Loucy (cell line): ENCODE data around the gene ABCF2.

Experiments
- H2AFZ ChIP-seq: fragments of 200-600 bp; sonication (generic); 2 replicates; pipeline ENCODE4 v1.6.0; 2016; ENCODE audit warnings: antibody characterized with exemption, mild to moderate bottlenecking, low read length, moderate library complexity
- H3F3A ChIP-seq: fragments of 200-600 bp; 2 replicates; pipeline ENCODE4 v1.6.0; 2016; ENCODE audit warnings: antibody characterized with exemption, low read depth, mild to moderate bottlenecking
- H3K27me3 ChIP-seq: fragments of 200-600 bp; sonication (generic); 2 replicates; pipeline ENCODE4 v1.6.1; 2014; ENCODE audit warnings: low read length, mild to moderate bottlenecking; ENCODE audit not compliant: insufficient read depth, poor library complexity, severe bottlenecking
- H3K36me3 ChIP-seq: fragments of 200-600 bp; sonication (generic); 2 replicates; pipeline ENCODE4 v1.6.1; 2016; ENCODE audit warnings: low read length; ENCODE audit not compliant: insufficient read depth
- H3K4me1 ChIP-seq: fragments of 200-600 bp; sonication (generic); 2 replicates; pipeline ENCODE4 v1.5.1; 2014; ENCODE audit warnings: low read length, mild to moderate bottlenecking; ENCODE audit not compliant: insufficient read depth, poor library complexity, severe bottlenecking
- H3K4me2 ChIP-seq: fragments of 200-600 bp; sonication (generic); 2 replicates; pipeline ENCODE4 v1.6.0; 2014; ENCODE audit warnings: antibody characterized with exemption, low read length, low read depth, mild to moderate bottlenecking; ENCODE audit not compliant: poor library complexity, severe bottlenecking
- H3K4me3 ChIP-seq: fragments of 200-600 bp; sonication (generic); 2 replicates; pipeline ENCODE4 v1.5.1; 2014; ENCODE audit warnings: low read length, mild to moderate bottlenecking, mixed read lengths; ENCODE audit not compliant: poor library complexity, severe bottlenecking
- H3K79me2 ChIP-seq: fragments of 200-600 bp; sonication (generic); 2 replicates; pipeline ENCODE4 v1.6.1; 2014; ENCODE audit warnings: low read length; ENCODE audit not compliant: insufficient read depth
- H3K9ac ChIP-seq: fragments of 200-600 bp; sonication (generic); 2 replicates; pipeline ENCODE4 v1.6.0; 2014; ENCODE audit warnings: mild to moderate bottlenecking, low read depth, low read length, moderate library complexity; ENCODE audit not compliant: poor library complexity, severe bottlenecking
- H3K9me2 ChIP-seq: fragments of 200-600 bp; sonication (generic); replicated peaks from 2 replicates; pipeline ENCODE4 v1.6.1; 2016; ENCODE audit warnings: low read depth, low read length, mixed read lengths
- H3K9me3 ChIP-seq: fragments of 200-600 bp; sonication (generic); 2 replicates; pipeline ENCODE4 v1.6.1; 2014; ENCODE audit warnings: mild to moderate bottlenecking, antibody characterized with exemption, low read length, low read depth; ENCODE audit not compliant: insufficient read depth
- H4K20me1 ChIP-seq: fragments of 200-600 bp; sonication (generic); 2 replicates; pipeline ENCODE4 v1.6.0; 2014; ENCODE audit warnings: antibody characterized with exemption, low read length, mild to moderate bottlenecking; ENCODE audit not compliant: insufficient read depth, poor library complexity, severe bottlenecking
- CTCF ChIP-seq: fragments of 200-600 bp; sonication (generic); conservative IDR thresholded peaks from 2 replicates; pipeline ENCODE4 v1.5.1; 2014; ENCODE audit warnings: mild to moderate bottlenecking, antibody characterized with exemption, low read length
- EZH2phosphoT487 ChIP-seq: fragments of 200-600 bp; IDR thresholded peaks from 2 replicates; pipeline ENCODE4 v1.6.1; 2018; ENCODE audit warnings: antibody characterized with exemption, mild to moderate bottlenecking, moderate library complexity, borderline replicate concordance

ABCF2 gene

GRCh38 chr7:151226560-151226874, 488 bp downstream of the ABCF2 start:
- H3K4me2 ChIP-seq = peak overlapping the region; percentile 95
- H3K79me2 ChIP-seq = peaks cover 31% of the 10 kb centered on the region

GRCh38 chr7:151225948-151226510, 976 bp downstream of the ABCF2 start:
- H3K9me3 ChIP-seq = no peaks in the 10 kb centered on the region
- no peak for TF ChIP-seq EZH2phosphoT487
- no peak for TF ChIP-seq CTCF
- no peaks in the 10 kb centered on the region for H3K27me3 ChIP-seq
- H3K4me3 ChIP-seq = peak overlapping the region; percentile 85
- H3F3A ChIP-seq = no peaks in the 10 kb centered on the region
- H3K4me2 ChIP-seq = peak overlapping the region; percentile 95
- peaks cover 12% of the 10 kb centered on the region for H4K20me1 ChIP-seq
- peak overlapping the region; percentile 77 for H3K9ac ChIP-seq
- no peaks in the 10 kb centered on the region for H3K9me2 ChIP-seq
- H3K79me2 ChIP-seq = peaks cover 29% of the 10 kb centered on the region
- H3K36me3 ChIP-seq = peaks cover 21% of the 10 kb centered on the region; the same call in 1 of the 2 replicates
- H3K4me1 ChIP-seq = peaks cover 17% of the 10 kb centered on the region
- H2AFZ ChIP-seq = no peak overlapping the region

More at GRCh38 chr7:151226560-151226874, 488 bp downstream of the ABCF2 start:
- peak overlapping the region; percentile 85 for H3K4me3 ChIP-seq
- no peaks in the 10 kb centered on the region for H3F3A ChIP-seq
- peak overlapping the region; percentile 77 for H3K9ac ChIP-seq
- H2AFZ ChIP-seq = peak overlapping the region; percentile 65
- H3K27me3 ChIP-seq = no peaks in the 10 kb centered on the region
- TF ChIP-seq CTCF (no peak), EZH2phosphoT487 (no peak)
- peaks cover 19% of the 10 kb centered on the region; the same call in 1 of the 2 replicates for H3K36me3 ChIP-seq
- H4K20me1 ChIP-seq = peaks cover 12% of the 10 kb centered on the region
- H3K9me3 ChIP-seq = no peaks in the 10 kb centered on the region
- peaks cover 21% of the 10 kb centered on the region for H3K4me1 ChIP-seq
- no peaks in the 10 kb centered on the region for H3K9me2 ChIP-seq

- Histone ChIP-seq H4K20me1 (peaks cover 12% of the 10 kb centered on the region), H2AFZ (no peak overlapping the region), H3K27me3 (no peaks in the 10 kb centered on the region), H3K79me2 (peaks cover 29% of the 10 kb centered on the region), H3K4me1 (peaks cover 17% of the 10 kb centered on the region), H3K9ac (no peak overlapping the region), H3K4me3 (no peak overlapping the region), H3K9me3 (no peaks in the 10 kb centered on the region), H3K4me2 (no peak overlapping the region), H3K36me3 (peaks cover 38% of the 10 kb centered on the region; the same call in 1 of the 2 replicates), H3K9me2 (no peaks in the 10 kb centered on the region), H3F3A (no peaks in the 10 kb centered on the region)
- 0 out of 2 replicates have a peak, but pooled peaks have one; percentile 13 for TF ChIP-seq CTCF
- TF ChIP-seq EZH2phosphoT487 = no peak
Observed at GRCh38 chr7:151223728-151224127, 3.3 kb downstream of the ABCF2 start.
